DOHH2 (cell line): ENCODE results near the gene RDM1.

ENCODE experiments used
- CTCF ChIP-seq: fragments of 200-600 bp; sonication (generic); IDR thresholded peaks from one replicate; pipeline ENCODE4 v1.5.1; 2014; ENCODE audit warnings: antibody characterized with exemption, mild to moderate bottlenecking, low read depth, low read length; ENCODE audit not compliant: poor library complexity, severe bottlenecking
- EZH2phosphoT487 ChIP-seq: fragments of 200-600 bp; sonication (generic); IDR thresholded peaks from 2 replicates; pipeline ENCODE4 v1.6.1; 2017; ENCODE audit warnings: borderline replicate concordance, mild to moderate bottlenecking, antibody characterized with exemption, low read length, moderate library complexity, mixed read lengths

DNA sequence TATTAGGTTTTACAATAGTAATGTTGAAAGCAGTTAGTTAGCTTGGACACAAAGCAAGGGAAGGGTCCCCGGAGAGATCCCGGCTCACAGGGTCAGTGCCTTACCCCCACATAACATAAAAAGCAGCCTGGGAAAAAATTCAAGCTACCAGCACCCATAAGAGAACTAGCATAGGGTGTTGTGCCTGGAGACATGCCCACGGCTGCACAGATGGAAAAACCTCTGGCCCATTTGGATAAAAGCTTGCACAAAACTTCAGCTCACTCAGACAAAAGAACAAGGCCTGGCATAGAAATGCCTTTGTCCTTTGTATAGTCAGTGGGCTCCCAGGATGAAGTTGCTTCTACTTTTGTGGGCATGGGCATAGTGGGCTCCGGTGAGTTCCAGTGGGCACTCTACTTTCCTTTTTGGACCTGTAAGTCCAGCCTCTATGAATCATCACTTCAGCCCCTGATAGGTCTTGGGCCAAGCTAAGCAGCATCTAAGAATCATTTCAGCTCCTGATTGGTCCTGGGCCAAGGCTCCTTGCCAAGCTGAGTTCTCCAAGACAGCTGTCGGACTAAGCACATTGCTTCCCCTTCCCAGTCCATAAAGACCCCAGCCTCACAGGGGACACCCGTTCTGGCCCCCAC, 1.3 kb upstream of the RDM1 start:
- TF ChIP-seq CTCF (no peak), EZH2phosphoT487 (no peak)
